Activated CD4-positive, alpha-beta T cell treated with anti-CD3 and anti-CD28 coated beads for 36 hours (primary cell): ENCODE results near the gene ARNT2. TPM values are rescaled to one million over a fixed set of nuclear protein-coding genes. Genes with fewer than 3 reads are reported as not detected.

Source experiments
- ATAC-seq: fragments of 200-7000 bp; cut with Tn5 transposase; one replicate; pipeline ENCODE4 v1.10.0; 2021; ENCODE audit warnings: mild to moderate bottlenecking, moderate library complexity
- CTCF ChIA-PET: fragments of 350-600 bp; sonication (Branson Sonifier 250); formaldehyde crosslinking; loops from one replicate; lab custom pipeline; 2021; ENCODE audit warnings: antibody characterized with exemption; lab: Charles Lee
- POLR2A ChIA-PET: fragments of 350-600 bp; sonication (Branson Sonifier 250); formaldehyde crosslinking; loops from one replicate; lab custom pipeline; 2021; ENCODE audit warnings: antibody characterized with exemption, inconsistent platforms; lab: Charles Lee
- DNase-seq: peaks from one replicate; pipeline ENCODE4 v3.0.0-alpha.2; 2020
- H3K27ac Mint-ChIP-seq: one replicate; pipeline ENCODE4 v1.8.0; 2021; ENCODE audit warnings: mixed read lengths
- H3K27me3 Mint-ChIP-seq: one replicate; pipeline ENCODE4 v1.8.0; 2021; ENCODE audit warnings: mixed read lengths
- H3K36me3 Mint-ChIP-seq: one replicate; pipeline ENCODE4 v1.8.0; 2021; ENCODE audit warnings: low read depth, mixed read lengths
- H3K4me1 Mint-ChIP-seq: one replicate; pipeline ENCODE4 v1.8.0; 2021; ENCODE audit warnings: mixed read lengths
- H3K4me3 Mint-ChIP-seq: one replicate; pipeline ENCODE4 v1.8.0; 2021; ENCODE audit warnings: mild to moderate bottlenecking, moderate library complexity, mixed read lengths
- H3K9me3 Mint-ChIP-seq: one replicate; pipeline ENCODE4 v1.8.0; 2021; ENCODE audit warnings: low read depth, mixed read lengths
- intact Hi-C, 2 experiments: fragments of 100-400 bp; cut with DNase I in 1 of 2; cut with micrococcal nuclease in 1 of 2; formaldehyde crosslinking; loops; one replicate each; pipeline versions ENCODE4 v1.14.2 to v1.15.1; 2022 to 2024; cut with DNase I, micrococcal nuclease
- total RNA-seq, 2 experiments: library from RNA; stranded (reverse); gene quantifications; one replicate each; pipeline ENCODE4 v1.2.3, GENCODE V29; 2021

The ARNT2 gene
- total RNA-seq, 2 experiments from 2014 or later, result 0.05 to 0.19 TPM

- Mint-ChIP-seq H3K4me3 (no peak overlapping the region), H3K4me1 (no peaks in the 10 kb centered on the region), H3K9me3 (no peaks in the 10 kb centered on the region), H3K27ac (no peak overlapping the region), H3K36me3 (no peaks in the 10 kb centered on the region), H3K27me3 (no peaks in the 10 kb centered on the region)
- ChIA-PET CTCF (interaction anchor here (1.2 to 2.6 kb wide), 2 partner anchors 28 to 486 kb away, joined by 3 to 8 read pairs; no protein-coding TSS in a partner anchor), POLR2A (no interaction called here)
- ATAC-seq (no peak), DNase-seq (no peak)
- intact Hi-C loops, result no loop called here
Measured at GRCh38 chr15:80483725-80484161, 79.6 kb downstream of the ARNT2 start.

GRCh38 chr15:80484333-80484864 lies 80.2 kb downstream of the ARNT2 start:
- intact Hi-C loops, result no loop called here
- ChIA-PET CTCF (interaction anchor here (1.2 to 2.6 kb wide), 2 partner anchors 28 to 486 kb away, joined by 3 to 8 read pairs; no protein-coding TSS in a partner anchor), POLR2A (no interaction called here)
- Mint-ChIP-seq H3K36me3 (no peaks in the 10 kb centered on the region), H3K4me1 (no peaks in the 10 kb centered on the region), H3K9me3 (no peaks in the 10 kb centered on the region), H3K27me3 (no peaks in the 10 kb centered on the region), H3K27ac (no peak overlapping the region), H3K4me3 (no peak overlapping the region)
- DNase-seq (no peak), ATAC-seq (no peak)

GRCh38 chr15:80485370-80486164 lies 81.4 kb downstream of the ARNT2 start:
- Mint-ChIP-seq H3K4me1 (no peaks in the 10 kb centered on the region), H3K9me3 (no peaks in the 10 kb centered on the region), H3K4me3 (no peak overlapping the region), H3K27ac (no peak overlapping the region), H3K27me3 (no peaks in the 10 kb centered on the region), H3K36me3 (no peaks in the 10 kb centered on the region)
- CTCF ChIA-PET, result no interaction called here
- DNase-seq (no peak), ATAC-seq (no peak)
- intact Hi-C loops, result no loop called here
- POLR2A ChIA-PET, result no interaction called here

GRCh38 chr15:80487839-80488390 lies 83.7 kb downstream of the ARNT2 start:
- no peak for ATAC-seq
- CTCF ChIA-PET, result interaction anchor here (0.6 kb wide), 1 partner anchor 24 kb away, joined by 3 read pairs; no protein-coding TSS in a partner anchor
- H3K4me1 Mint-ChIP-seq, result no peaks in the 10 kb centered on the region

GRCh38 chr15:80489030-80489594 lies 84.9 kb downstream of the ARNT2 start:
- H3K4me3 Mint-ChIP-seq, result no peak overlapping the region
- H3K27ac Mint-ChIP-seq, result no peak overlapping the region
- H3K27me3 Mint-ChIP-seq, result peaks cover 4% of the 10 kb centered on the region
- H3K4me1 Mint-ChIP-seq, result no peaks in the 10 kb centered on the region
- ChIA-PET POLR2A (no interaction called here), CTCF (no interaction called here)
- no peak for ATAC-seq
- intact Hi-C loops, result no loop called here
- H3K9me3 Mint-ChIP-seq, result no peaks in the 10 kb centered on the region
- no peak for DNase-seq
- no peaks in the 10 kb centered on the region for H3K36me3 Mint-ChIP-seq

More at GRCh38 chr15:80487839-80488390, 83.7 kb downstream of the ARNT2 start:
- H3K27ac Mint-ChIP-seq, result no peak overlapping the region
- intact Hi-C loops, result no loop called here
- no peaks in the 10 kb centered on the region for H3K9me3 Mint-ChIP-seq
- H3K36me3 Mint-ChIP-seq, result no peaks in the 10 kb centered on the region
- POLR2A ChIA-PET, result no interaction called here
- no peak overlapping the region for H3K4me3 Mint-ChIP-seq
- H3K27me3 Mint-ChIP-seq, result no peaks in the 10 kb centered on the region
- no peak for DNase-seq

- H3K4me1 Mint-ChIP-seq, result no peaks in the 10 kb centered on the region
- ChIA-PET POLR2A (no interaction called here), CTCF (interaction anchor here (1.0 kb wide), 1 partner anchor 9 kb away, joined by 4 read pairs; no protein-coding TSS in a partner anchor)
- DNase-seq (no peak), ATAC-seq (no peak)
- no peak overlapping the region for H3K4me3 Mint-ChIP-seq
- H3K36me3 Mint-ChIP-seq, result no peaks in the 10 kb centered on the region
- no peak overlapping the region for H3K27ac Mint-ChIP-seq
- peaks cover 4% of the 10 kb centered on the region for H3K27me3 Mint-ChIP-seq
- intact Hi-C loops, result no loop called here
- H3K9me3 Mint-ChIP-seq, result no peaks in the 10 kb centered on the region
Measured at GRCh38 chr15:80490431-80490990, 86.3 kb downstream of the ARNT2 start.

- DNase-seq, result no peak
- intact Hi-C loops, result no loop called here
- H3K9me3 Mint-ChIP-seq, result no peaks in the 10 kb centered on the region
Measured at GRCh38 chr15:80491163-80491847, 87.1 kb downstream of the ARNT2 start.

GRCh38 chr15:80492409-80492808 lies 88.2 kb downstream of the ARNT2 start:
- H3K27ac Mint-ChIP-seq, result no peak overlapping the region
- intact Hi-C loops, result no loop called here
- H3K36me3 Mint-ChIP-seq, result no peaks in the 10 kb centered on the region
- H3K9me3 Mint-ChIP-seq, result no peaks in the 10 kb centered on the region
- H3K4me1 Mint-ChIP-seq, result no peaks in the 10 kb centered on the region
- DNase-seq (no peak), ATAC-seq (no peak)
- ChIA-PET POLR2A (no interaction called here), CTCF (no interaction called here)
- peaks cover 10% of the 10 kb centered on the region for H3K27me3 Mint-ChIP-seq
- H3K4me3 Mint-ChIP-seq, result no peak overlapping the region

More at GRCh38 chr15:80491163-80491847, 87.1 kb downstream of the ARNT2 start:
- no peaks in the 10 kb centered on the region for H3K4me1 Mint-ChIP-seq
- H3K4me3 Mint-ChIP-seq, result no peak overlapping the region
- CTCF ChIA-PET, result no interaction called here
- no peaks in the 10 kb centered on the region for H3K36me3 Mint-ChIP-seq
- ATAC-seq, result no peak
- H3K27me3 Mint-ChIP-seq, result peaks cover 10% of the 10 kb centered on the region
- H3K27ac Mint-ChIP-seq, result no peak overlapping the region
- POLR2A ChIA-PET, result no interaction called here

- POLR2A ChIA-PET, result no interaction called here
- peaks cover 10% of the 10 kb centered on the region for H3K27me3 Mint-ChIP-seq
- CTCF ChIA-PET, result no interaction called here
- H3K9me3 Mint-ChIP-seq, result no peaks in the 10 kb centered on the region
- H3K4me3 Mint-ChIP-seq, result no peak overlapping the region
- intact Hi-C loops, result no loop called here
- H3K36me3 Mint-ChIP-seq, result no peaks in the 10 kb centered on the region
- H3K4me1 Mint-ChIP-seq, result no peaks in the 10 kb centered on the region
- no peak overlapping the region for H3K27ac Mint-ChIP-seq
- DNase-seq (no peak), ATAC-seq (no peak)
Measured at GRCh38 chr15:80492874-80493273, 88.7 kb downstream of the ARNT2 start.

- Mint-ChIP-seq H3K9me3 (no peaks in the 10 kb centered on the region), H3K4me1 (no peaks in the 10 kb centered on the region), H3K36me3 (no peaks in the 10 kb centered on the region), H3K27me3 (peaks cover 10% of the 10 kb centered on the region), H3K27ac (no peak overlapping the region), H3K4me3 (no peak overlapping the region)
- intact Hi-C loops, result no loop called here
- DNase-seq (no peak), ATAC-seq (no peak)
- CTCF ChIA-PET, result no interaction called here
- POLR2A ChIA-PET, result no interaction called here
Measured at GRCh38 chr15:80494351-80494751, 90.2 kb downstream of the ARNT2 start.

GRCh38 chr15:80494756-80495155 lies 90.6 kb downstream of the ARNT2 start:
- no peak for DNase-seq
- no peak overlapping the region for H3K4me3 Mint-ChIP-seq
- no peak overlapping the region for H3K27ac Mint-ChIP-seq
- ATAC-seq, result no peak
- peaks cover 10% of the 10 kb centered on the region for H3K27me3 Mint-ChIP-seq
- no peaks in the 10 kb centered on the region for H3K36me3 Mint-ChIP-seq
- POLR2A ChIA-PET, result no interaction called here
- CTCF ChIA-PET, result no interaction called here
- intact Hi-C loops, result no loop called here
- H3K4me1 Mint-ChIP-seq, result no peaks in the 10 kb centered on the region
- no peaks in the 10 kb centered on the region for H3K9me3 Mint-ChIP-seq
